Peyer's patch (tissue), 4 donors: Measurements from ENCODE around the gene TNRC6B. TPM values are rescaled to one million over a fixed set of nuclear protein-coding genes. Genes with fewer than 3 reads are reported as not detected.

Experiments used
- DNase-seq, 3 donors: peaks; one replicate each; pipeline ENCODE4 v3.0.0-alpha.2; 2017 to 2019
- H3K27ac ChIP-seq, 4 donors: fragments of 200-600 bp; sonication (generic); one replicate each; pipeline ENCODE4 v1.5.1; 2016 to 2019
- H3K27me3 ChIP-seq, 2 donors: fragments of 200-600 bp; sonication (generic); one replicate each; pipeline ENCODE4 v1.5.1; 2019
- H3K36me3 ChIP-seq, 3 donors: fragments of 200-600 bp; sonication (generic); one replicate each; pipeline ENCODE4 v1.5.1; 2016 to 2019
- H3K4me1 ChIP-seq, 4 donors: fragments of 200-600 bp; sonication (generic); one replicate each; pipeline ENCODE4 v1.5.1; 2016 to 2019
- H3K4me3 ChIP-seq, 4 donors: fragments of 200-600 bp; sonication (generic); 1 replicate in 3 of 4; 2 replicates in 1 of 4; pipeline ENCODE4 v1.5.1; 2016 to 2019; ENCODE audit warnings: mild to moderate bottlenecking in 1 of 4
- H3K9me3 ChIP-seq, 4 donors: fragments of 200-600 bp; sonication (generic); one replicate each; pipeline ENCODE4 v1.5.1; 2016 to 2019; ENCODE audit warnings: mild to moderate bottlenecking in 1 of 4
- POLR2A ChIP-seq, 2 donors: fragments of 450-650 bp; IDR thresholded peaks; one replicate each; pipeline ENCODE4 v1.5.1; 2017; ENCODE audit warnings: antibody characterized with exemption in 2 of 2, mild to moderate bottlenecking in 2 of 2, moderate library complexity in 2 of 2
- total RNA-seq, 4 donors: library from RNA; depleted of rRNA; stranded (reverse); fragments of >200 nt; gene quantifications; one replicate each; pipeline ENCODE4 v1.1.0, GENCODE V29; 2016
- TF ChIP-seq, protein P1 (sequence below), 6 experiments: fragments of 450-650 bp in 4 of 6; fragments of 200-600 bp in 2 of 6; sonication (generic) in 1 of 6; IDR thresholded peaks; one replicate each; pipeline ENCODE4 v1.5.1; 2017 to 2019; ENCODE audit warnings: antibody characterized with exemption in 6 of 6, mild to moderate bottlenecking in 3 of 6, moderate library complexity in 1 of 6

The TNRC6B gene
- total RNA-seq, 4 donors from 2014 or later: 43.6 to 169 (median 54.0) TPM

DNA sequence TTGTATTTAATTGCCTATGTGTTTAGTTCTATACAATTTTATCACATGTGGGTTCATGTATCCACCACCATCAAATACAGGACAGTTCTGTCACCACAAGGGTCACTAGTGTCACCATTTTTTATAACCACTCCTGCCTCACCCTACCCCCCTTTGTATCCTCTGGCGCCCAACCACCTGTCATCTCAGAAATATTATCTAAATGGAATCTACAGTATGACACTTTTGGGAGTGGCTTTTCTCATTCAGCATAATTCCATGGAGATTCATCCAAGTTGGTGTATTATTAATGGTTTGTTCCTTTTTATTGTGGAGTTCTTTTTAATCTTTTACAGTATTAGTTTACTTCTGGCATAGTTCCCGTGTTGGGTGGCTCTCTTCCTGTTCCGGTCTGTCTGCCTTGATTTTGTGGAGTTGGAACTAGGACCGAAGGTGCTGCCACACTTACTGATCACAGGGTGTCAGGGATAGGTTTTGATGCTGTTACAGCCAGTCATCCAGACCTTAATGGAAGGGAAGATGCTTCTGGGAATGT, 58.5 kb downstream of the TNRC6B start:
- H3K27ac ChIP-seq: no peak overlapping the region
- no peaks in the 10 kb centered on the region for H3K27me3 ChIP-seq
- TF ChIP-seq, protein P1, sequence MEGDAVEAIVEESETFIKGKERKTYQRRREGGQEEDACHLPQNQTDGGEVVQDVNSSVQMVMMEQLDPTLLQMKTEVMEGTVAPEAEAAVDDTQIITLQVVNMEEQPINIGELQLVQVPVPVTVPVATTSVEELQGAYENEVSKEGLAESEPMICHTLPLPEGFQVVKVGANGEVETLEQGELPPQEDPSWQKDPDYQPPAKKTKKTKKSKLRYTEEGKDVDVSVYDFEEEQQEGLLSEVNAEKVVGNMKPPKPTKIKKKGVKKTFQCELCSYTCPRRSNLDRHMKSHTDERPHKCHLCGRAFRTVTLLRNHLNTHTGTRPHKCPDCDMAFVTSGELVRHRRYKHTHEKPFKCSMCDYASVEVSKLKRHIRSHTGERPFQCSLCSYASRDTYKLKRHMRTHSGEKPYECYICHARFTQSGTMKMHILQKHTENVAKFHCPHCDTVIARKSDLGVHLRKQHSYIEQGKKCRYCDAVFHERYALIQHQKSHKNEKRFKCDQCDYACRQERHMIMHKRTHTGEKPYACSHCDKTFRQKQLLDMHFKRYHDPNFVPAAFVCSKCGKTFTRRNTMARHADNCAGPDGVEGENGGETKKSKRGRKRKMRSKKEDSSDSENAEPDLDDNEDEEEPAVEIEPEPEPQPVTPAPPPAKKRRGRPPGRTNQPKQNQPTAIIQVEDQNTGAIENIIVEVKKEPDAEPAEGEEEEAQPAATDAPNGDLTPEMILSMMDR (IDR thresholded peaks at IDR 0.05): no peak
- TF ChIP-seq POLR2A (IDR thresholded peaks at IDR 0.05): no peak
- H3K36me3 ChIP-seq: peaks cover 0 to 25% (median 0%) of the 10 kb centered on the region in 3 donors
- no peak for DNase-seq
- peaks cover 0 to 12% (median 4%) of the 10 kb centered on the region in 4 donors for H3K4me1 ChIP-seq
- H3K9me3 ChIP-seq: no peaks in the 10 kb centered on the region
- H3K4me3 ChIP-seq: no peak overlapping the region

DNA sequence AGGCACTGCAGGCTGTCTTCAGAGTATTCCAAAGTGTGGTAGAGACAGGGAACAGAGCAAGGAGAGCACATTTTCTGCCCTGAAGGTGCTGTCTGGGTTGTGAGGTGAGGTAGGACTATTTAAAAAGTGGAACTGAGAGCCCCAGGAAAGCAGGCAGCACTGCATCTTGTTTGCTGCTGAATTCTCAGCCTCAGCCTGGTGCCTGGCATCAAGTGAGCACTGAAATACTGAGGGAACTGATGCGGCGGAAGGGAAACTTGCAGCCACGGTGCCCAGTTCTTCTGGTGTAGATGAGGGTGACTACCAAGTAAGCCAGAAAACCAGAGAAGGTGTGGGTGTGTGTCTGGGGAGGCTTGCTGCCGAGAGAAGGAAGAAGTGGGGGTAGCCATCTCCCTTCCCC, 59.5 kb downstream of the TNRC6B start:
- no peaks in the 10 kb centered on the region for H3K9me3 ChIP-seq
- peaks cover 0 to 17% (median 0%) of the 10 kb centered on the region in 3 donors for H3K36me3 ChIP-seq
- TF ChIP-seq, protein P1 (IDR thresholded peaks at IDR 0.05): no peak
- TF ChIP-seq POLR2A (IDR thresholded peaks at IDR 0.05): no peak
- no peaks in the 10 kb centered on the region for H3K27me3 ChIP-seq
- no peak overlapping the region for H3K27ac ChIP-seq
- H3K4me3 ChIP-seq: no peak overlapping the region
- peaks cover 0 to 17% (median 4%) of the 10 kb centered on the region in 4 donors for H3K4me1 ChIP-seq
- DNase-seq: no peak

DNA sequence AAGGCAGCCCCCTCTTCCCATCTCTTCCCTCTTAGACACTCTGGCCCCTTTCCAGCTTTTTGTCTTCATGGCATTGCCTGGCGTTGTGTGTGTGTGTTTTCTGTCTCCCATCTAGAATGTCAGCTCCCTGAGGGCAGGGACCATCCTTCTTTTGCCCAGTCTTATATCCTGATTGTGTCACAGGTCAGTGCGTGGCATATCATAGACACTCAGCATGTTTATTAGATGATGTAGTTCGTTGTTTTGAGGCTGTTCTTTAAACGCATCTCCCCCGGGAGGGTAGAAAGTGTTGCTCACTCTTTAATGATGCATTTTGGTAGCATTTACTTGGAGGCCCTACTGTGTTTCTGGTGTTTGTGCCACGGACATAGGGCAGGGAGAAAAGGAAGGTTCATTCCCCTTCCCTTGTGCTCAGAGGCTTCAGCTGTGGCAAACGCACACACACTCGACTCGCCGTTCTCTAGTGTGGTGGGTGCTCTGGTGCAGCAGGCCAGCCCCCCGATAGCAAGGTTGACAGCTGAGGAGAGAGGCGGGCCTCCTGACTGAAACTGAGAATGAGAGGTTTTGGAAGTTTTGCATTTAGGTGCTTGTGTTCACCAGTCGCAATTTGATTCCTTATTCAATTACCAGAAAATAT, 60.2 kb downstream of the TNRC6B start:
- H3K36me3 ChIP-seq: peaks cover 0 to 10% (median 0%) of the 10 kb centered on the region in 3 donors
- no peak for DNase-seq
- H3K4me3 ChIP-seq: no peak overlapping the region
- H3K9me3 ChIP-seq: no peaks in the 10 kb centered on the region
- H3K4me1 ChIP-seq: peaks cover 0 to 17% (median 4%) of the 10 kb centered on the region in 4 donors
- no peaks in the 10 kb centered on the region for H3K27me3 ChIP-seq
- peak overlapping the region in 1 of 4 donors; percentile 27 for H3K27ac ChIP-seq
- TF ChIP-seq, protein P1 (IDR thresholded peaks at IDR 0.05): no peak
- no peak for TF ChIP-seq POLR2A (IDR thresholded peaks at IDR 0.05)

DNA sequence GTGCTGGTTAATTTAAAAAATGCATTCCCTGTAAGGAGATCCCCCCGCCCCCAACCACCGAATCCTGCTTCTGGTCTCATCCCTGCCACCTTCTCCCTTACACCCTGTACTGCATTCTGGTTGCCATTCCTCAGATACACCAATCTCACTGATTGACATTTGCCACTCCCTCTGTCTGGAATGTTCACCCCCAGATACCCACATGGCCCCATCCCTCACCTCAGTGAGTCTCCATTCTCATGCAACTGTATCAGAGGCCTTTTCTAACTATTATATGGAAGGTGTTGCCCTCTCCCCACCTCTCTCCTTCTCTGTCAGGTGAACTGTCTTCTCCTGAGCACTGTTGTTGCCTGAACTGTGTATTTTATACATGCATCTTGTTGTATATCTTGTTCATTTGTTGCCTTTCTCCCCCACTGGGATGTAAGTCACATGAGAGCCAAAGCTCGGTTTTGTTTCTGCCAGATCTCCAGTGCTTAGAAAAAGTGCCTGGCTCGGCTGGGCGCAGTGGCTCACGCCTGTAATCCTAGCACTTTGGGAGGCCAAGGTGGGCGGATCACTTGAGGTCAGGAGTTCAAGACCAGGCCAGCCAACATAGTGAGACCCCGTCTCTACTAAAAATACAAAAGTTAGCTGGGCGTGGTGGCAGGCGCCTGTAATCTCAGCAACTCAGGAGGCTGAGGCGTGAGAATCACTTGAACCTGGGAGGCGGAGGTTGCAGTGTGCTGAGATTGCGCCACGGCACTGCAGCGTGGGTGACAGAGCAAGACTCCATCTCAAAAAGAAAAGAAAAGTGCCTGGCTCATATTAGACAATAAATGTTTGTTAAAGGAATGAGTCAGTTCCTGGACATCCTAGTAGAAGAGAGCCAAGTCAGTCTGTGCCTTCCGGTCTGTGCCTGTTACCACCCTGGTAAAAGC, 61.0 kb downstream of the TNRC6B start:
- Histone ChIP-seq H3K4me3 (no peak overlapping the region), H3K4me1 (peaks cover 0 to 17% (median 4%) of the 10 kb centered on the region in 4 donors), H3K9me3 (no peaks in the 10 kb centered on the region), H3K27me3 (no peaks in the 10 kb centered on the region), H3K27ac (peak overlapping the region in 2 of 4 donors; percentile 21 to 27), H3K36me3 (peaks cover 0 to 4% (median 0%) of the 10 kb centered on the region in 3 donors)
- DNase-seq: no peak
- TF ChIP-seq, protein P1 (IDR thresholded peaks at IDR 0.05): no peak
- no peak for TF ChIP-seq POLR2A (IDR thresholded peaks at IDR 0.05)

DNA sequence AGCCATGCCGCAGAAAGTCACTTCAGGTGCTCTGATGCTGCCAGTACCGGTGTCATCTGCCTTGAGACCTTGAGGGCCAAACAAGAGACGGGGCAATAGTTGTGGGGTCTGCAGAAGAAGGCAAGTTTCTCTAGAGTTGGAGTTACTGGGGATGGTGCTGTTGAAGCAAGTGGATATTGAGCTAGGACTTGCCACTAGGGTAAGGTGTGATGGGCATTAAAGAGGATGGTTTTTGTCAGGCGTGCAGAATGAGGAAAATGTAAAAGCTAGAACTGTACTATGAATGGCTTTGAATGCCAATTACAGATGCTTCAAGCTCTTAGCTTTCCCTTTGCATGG, 61.6 kb downstream of the TNRC6B start:
- no peak overlapping the region for H3K27ac ChIP-seq
- no peaks in the 10 kb centered on the region for H3K9me3 ChIP-seq
- no peak for DNase-seq
- H3K36me3 ChIP-seq: no peaks in the 10 kb centered on the region
- no peaks in the 10 kb centered on the region for H3K27me3 ChIP-seq
- TF ChIP-seq, protein P1 (IDR thresholded peaks at IDR 0.05): no peak
- no peak for TF ChIP-seq POLR2A (IDR thresholded peaks at IDR 0.05)
- H3K4me3 ChIP-seq: no peak overlapping the region
- peaks cover 0 to 17% (median 7%) of the 10 kb centered on the region in 4 donors for H3K4me1 ChIP-seq
